DOHH2 (cell line): ENCODE data around the gene ALPG.
"Not testable (repeated sequence)": the region's sequence is repeated elsewhere in the genome, so short reads cannot be mapped to it uniquely, and the experiment has no call there.

Experiments
- H3F3A ChIP-seq: fragments of 200-600 bp; sonication (generic), shearing (Covaris generic); 2 replicates; pipeline ENCODE4 v1.6.0; 2016; ENCODE audit warnings: antibody characterized with exemption, mild to moderate bottlenecking; ENCODE audit not compliant: control insufficient read depth, insufficient read depth
- H3K27ac ChIP-seq: fragments of 200-600 bp; sonication (generic); 2 replicates; pipeline ENCODE4 v1.5.1; 2014; ENCODE audit warnings: low read depth, mild to moderate bottlenecking, low read length, moderate library complexity
- H3K27me3 ChIP-seq: fragments of 200-600 bp; sonication (generic); 2 replicates; pipeline ENCODE4 v1.6.1; 2014; ENCODE audit warnings: mild to moderate bottlenecking, low read length, mixed read lengths; ENCODE audit not compliant: control insufficient read depth
- H3K36me3 ChIP-seq: fragments of 200-600 bp; sonication (generic); 2 replicates; pipeline ENCODE4 v1.6.1; 2014; ENCODE audit warnings: mild to moderate bottlenecking, low read length, moderate library complexity, mixed read lengths; ENCODE audit not compliant: control insufficient read depth
- H3K4me1 ChIP-seq: fragments of 200-600 bp; sonication (generic); 2 replicates; pipeline ENCODE4 v1.6.1; 2014; ENCODE audit warnings: mild to moderate bottlenecking, low read length, mixed read lengths; ENCODE audit not compliant: control insufficient read depth
- H3K4me2 ChIP-seq: fragments of 200-600 bp; sonication (generic); 2 replicates; pipeline ENCODE4 v1.6.0; 2014; ENCODE audit warnings: mild to moderate bottlenecking, low read length, moderate library complexity
- H3K4me3 ChIP-seq: fragments of 200-600 bp; sonication (generic); 2 replicates; pipeline ENCODE4 v1.5.1; 2014; ENCODE audit warnings: mild to moderate bottlenecking, low read length, mixed read lengths
- H3K79me2 ChIP-seq: fragments of 200-600 bp; sonication (generic); 2 replicates; pipeline ENCODE4 v1.6.1; 2014; ENCODE audit warnings: mild to moderate bottlenecking, low read length, mixed read lengths; ENCODE audit not compliant: control insufficient read depth
- H3K9me2 ChIP-seq: fragments of 200-600 bp; sonication (generic); replicated peaks from 2 replicates; pipeline ENCODE4 v1.6.1; 2014; ENCODE audit warnings: mild to moderate bottlenecking, low read length, mixed read lengths; ENCODE audit not compliant: control insufficient read depth
- H3K9me3 ChIP-seq: fragments of 200-600 bp; sonication (generic); 2 replicates; pipeline ENCODE4 v1.6.1; 2014; ENCODE audit warnings: antibody characterized with exemption, low read length, mixed read lengths; ENCODE audit not compliant: control insufficient read depth, insufficient read depth
- H4K20me1 ChIP-seq: fragments of 200-600 bp; sonication (generic); 2 replicates; pipeline ENCODE4 v1.6.0; 2014; ENCODE audit warnings: low read depth, mild to moderate bottlenecking, antibody characterized with exemption, low read length, moderate library complexity; ENCODE audit not compliant: control insufficient read depth, insufficient read depth
- CTCF ChIP-seq: fragments of 200-600 bp; sonication (generic); IDR thresholded peaks from one replicate; pipeline ENCODE4 v1.5.1; 2014; ENCODE audit warnings: antibody characterized with exemption, mild to moderate bottlenecking, low read depth, low read length; ENCODE audit not compliant: poor library complexity, severe bottlenecking
- EZH2phosphoT487 ChIP-seq: fragments of 200-600 bp; sonication (generic); IDR thresholded peaks from 2 replicates; pipeline ENCODE4 v1.6.1; 2017; ENCODE audit warnings: borderline replicate concordance, mild to moderate bottlenecking, antibody characterized with exemption, low read length, moderate library complexity, mixed read lengths

ALPG gene

GRCh38 chr2:232390661-232391060 lies 16.0 kb upstream of the ALPG start:
- H3K36me3 ChIP-seq: no peaks in the 10 kb centered on the region
- no peaks in the 10 kb centered on the region for H3F3A ChIP-seq
- no peaks in the 10 kb centered on the region for H3K79me2 ChIP-seq
- H3K9me3 ChIP-seq: no peaks in the 10 kb centered on the region
- no peaks in the 10 kb centered on the region for H4K20me1 ChIP-seq
- peaks cover 5% of the 10 kb centered on the region for H3K4me1 ChIP-seq
- no peak for TF ChIP-seq CTCF
- no peak for TF ChIP-seq EZH2phosphoT487
- peaks cover 10% of the 10 kb centered on the region for H3K27me3 ChIP-seq
- H3K9me2 ChIP-seq: no peaks in the 10 kb centered on the region
- H3K4me3 ChIP-seq: no peak overlapping the region
- H3K4me2 ChIP-seq: no peak overlapping the region
- H3K27ac ChIP-seq: no peak overlapping the region

- Histone ChIP-seq H3K4me3 (no peak overlapping the region), H3K9me3 (no peaks in the 10 kb centered on the region), H3K27ac (no peak overlapping the region), H3K79me2 (no peaks in the 10 kb centered on the region), H3K27me3 (peaks cover 12% of the 10 kb centered on the region), H4K20me1 (no peaks in the 10 kb centered on the region), H3F3A (no peaks in the 10 kb centered on the region), H3K4me2 (no peak overlapping the region), H3K36me3 (no peaks in the 10 kb centered on the region), H3K9me2 (no peaks in the 10 kb centered on the region), H3K4me1 (peaks cover 6% of the 10 kb centered on the region; the same call in 1 of the 2 replicates)
- TF ChIP-seq EZH2phosphoT487 (no peak), CTCF (no peak)
These were observed 13.1 kb upstream of the ALPG start for GRCh38 chr2:232393556-232393955.

- H3K27ac ChIP-seq, H4K20me1 ChIP-seq, H3K36me3 ChIP-seq, H3K9me2 ChIP-seq, H3K79me2 ChIP-seq, H3K4me2 ChIP-seq, H3K4me1 ChIP-seq, H3K9me3 ChIP-seq, H3K4me3 ChIP-seq, H3F3A ChIP-seq: not testable (repeated sequence)
- H3K27me3 ChIP-seq: peaks cover 12% of the 10 kb centered on the region
These were observed 12.2 kb upstream of the ALPG start for GRCh38 chr2:232394431-232394830.

GRCh38 chr2:232395586-232395985 lies 11.1 kb upstream of the ALPG start:
- H3K4me3 ChIP-seq: no peak overlapping the region
- H3F3A ChIP-seq: no peaks in the 10 kb centered on the region
- H3K9me3 ChIP-seq: no peaks in the 10 kb centered on the region
- no peaks in the 10 kb centered on the region for H3K36me3 ChIP-seq
- no peak for TF ChIP-seq EZH2phosphoT487
- TF ChIP-seq CTCF: no peak
- no peak overlapping the region for H3K4me2 ChIP-seq
- H4K20me1 ChIP-seq: no peaks in the 10 kb centered on the region
- peaks cover 6% of the 10 kb centered on the region; the same call in 1 of the 2 replicates for H3K4me1 ChIP-seq
- H3K79me2 ChIP-seq: no peaks in the 10 kb centered on the region
- H3K27ac ChIP-seq: no peak overlapping the region
- peaks cover 12% of the 10 kb centered on the region for H3K27me3 ChIP-seq
- no peaks in the 10 kb centered on the region for H3K9me2 ChIP-seq
